HG02970 (cell line): ENCODE data around the gene ZNHIT3.
A peak's percentile ranks its signal among the peaks of the same experiment; 100 is the strongest.

Experiments used
- ATAC-seq: cut with Tn5 transposase; IDR thresholded peaks from one replicate; pipeline ENCODE4 v1.9.1; 2021; ENCODE audit warnings: mild to moderate bottlenecking, moderate library complexity, moderate number of reproducible peaks; ENCODE audit not compliant: unreplicated experiment, low FRiP score

ZNHIT3 gene

DNA sequence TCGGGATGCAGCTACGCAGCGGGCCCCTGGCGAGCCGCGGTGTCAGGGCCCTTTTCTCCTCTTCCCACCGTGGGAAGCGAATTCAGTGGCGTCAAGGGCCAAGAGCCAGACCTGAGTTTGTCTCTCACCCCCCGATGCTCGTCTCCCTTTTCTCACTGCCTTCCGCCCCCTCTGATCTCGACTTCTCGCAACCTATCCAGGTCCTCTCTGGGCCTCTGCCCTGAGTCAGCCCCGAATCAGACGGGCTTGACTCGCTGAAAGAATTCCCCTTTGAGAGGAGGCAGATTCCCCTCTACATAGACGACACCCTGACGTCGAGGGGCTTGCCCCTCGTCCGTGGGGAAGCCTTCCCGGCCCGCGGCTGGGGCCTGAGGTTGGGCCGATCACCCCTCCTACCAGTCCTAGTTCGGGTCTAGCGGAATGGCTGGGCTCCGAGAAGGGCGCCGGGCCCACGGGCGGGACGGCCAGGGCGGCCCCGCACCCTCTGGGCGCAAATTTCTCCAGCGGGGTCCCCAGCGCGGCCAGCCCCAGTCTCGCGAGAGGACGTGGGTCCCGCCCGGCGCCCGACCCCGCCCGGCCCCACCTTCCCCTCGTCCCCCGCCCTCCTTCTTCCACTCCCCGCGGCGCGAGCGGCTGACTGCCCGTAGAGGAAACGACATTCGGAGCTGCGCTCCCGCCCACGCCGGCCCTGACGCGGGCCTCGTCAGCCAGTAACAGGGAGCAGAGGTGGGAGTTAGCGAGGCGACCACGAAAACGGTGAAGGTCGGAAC is 58.0 kb downstream of the ZNHIT3 start, which contains the start of gene GGNBP2:
Gene GGNBP2 (plus strand): TSS at position 613 of the 770 bp plus-strand sequence. CDS start 806 bp downstream, outside the sequence.
- ATAC-seq, result peak; percentile 38

DNA sequence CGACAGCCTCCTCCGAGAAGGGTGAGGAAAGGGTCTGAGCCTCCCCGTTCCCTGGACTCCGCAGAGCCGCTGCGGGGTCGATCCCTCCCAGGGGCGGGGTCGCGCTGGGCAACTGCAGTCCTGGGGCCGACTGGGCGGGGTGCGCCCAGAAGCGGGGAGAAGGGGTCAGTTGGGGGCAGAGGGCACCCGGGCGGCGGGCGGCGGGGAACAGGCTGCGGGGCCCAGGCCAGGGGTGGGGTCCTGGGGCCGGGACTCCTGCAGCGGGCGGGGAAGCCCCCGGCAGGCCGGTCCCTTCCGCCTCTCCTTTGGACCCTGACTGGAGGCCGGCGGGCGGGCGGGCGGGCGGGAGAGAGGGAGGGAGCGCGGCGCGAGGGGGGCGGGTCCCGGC is 58.6 kb downstream of the ZNHIT3 start:
- ATAC-seq, result no peak
